Osteoblast (primary cell): ENCODE data around the gene GPR84. TPM values are rescaled to one million over a fixed set of nuclear protein-coding genes. Genes with fewer than 3 reads are reported as not detected.

ENCODE experiments used
- DNase-seq: peaks from one replicate; pipeline ENCODE4 v3.0.0; 2011; ENCODE audit warnings: low spot score, mixed read lengths; ENCODE audit not compliant: insufficient read length; ENCODE audit errors: missing footprints
- H2AFZ ChIP-seq: 2 replicates; pipeline ENCODE4 v1.6.0; 2011; ENCODE audit warnings: mild to moderate bottlenecking, low read length
- H3K27ac ChIP-seq: 2 replicates; pipeline ENCODE4 v1.5.1; 2011; ENCODE audit warnings: mild to moderate bottlenecking, low read depth, low read length, moderate library complexity
- H3K27me3 ChIP-seq: 2 replicates; pipeline ENCODE4 v1.6.0; 2012; ENCODE audit warnings: mild to moderate bottlenecking, control low read depth, inconsistent platforms, low read length, moderate library complexity; ENCODE audit not compliant: insufficient read depth
- H3K36me3 ChIP-seq: 2 replicates; pipeline ENCODE4 v1.5.1; 2011; ENCODE audit warnings: mild to moderate bottlenecking, low read length, control low read depth, moderate library complexity; ENCODE audit not compliant: insufficient read depth
- H3K4me1 ChIP-seq: 2 replicates; pipeline ENCODE4 v1.5.1; 2011; ENCODE audit warnings: mild to moderate bottlenecking, low read length, control low read depth, moderate library complexity; ENCODE audit not compliant: insufficient read depth
- H3K4me2 ChIP-seq: 2 replicates; pipeline ENCODE4 v1.6.0; 2011; ENCODE audit warnings: mild to moderate bottlenecking, low read length; ENCODE audit not compliant: insufficient read depth
- H3K4me3 ChIP-seq: fragments of 200-600 bp; sonication (generic); 3 replicates; pipeline ENCODE4 v1.5.1; 2012; ENCODE audit warnings: mild to moderate bottlenecking, low read length, inconsistent platforms; ENCODE audit not compliant: insufficient read depth
- H3K79me2 ChIP-seq: 2 replicates; pipeline ENCODE4 v1.6.0; 2012; ENCODE audit warnings: mild to moderate bottlenecking, low read length, control low read depth, inconsistent platforms; ENCODE audit not compliant: insufficient read depth
- H3K9me3 ChIP-seq: 2 replicates; pipeline ENCODE4 v1.5.1; 2011; ENCODE audit warnings: low read depth, low read length, control low read depth
- H4K20me1 ChIP-seq: 2 replicates; pipeline ENCODE4 v1.6.0; 2012; ENCODE audit warnings: mild to moderate bottlenecking, low read length, control low read depth; ENCODE audit not compliant: insufficient read depth
- total RNA-seq: library from RNA; depleted of rRNA; stranded (reverse); fragments of >200 nt; gene quantifications from 2 replicates; pipeline ENCODE4 v1.2.3, GENCODE V29; 2012
- TF ChIP-seq, protein P1 (sequence below): IDR thresholded peaks from 2 replicates; pipeline ENCODE4 v1.5.1; 2011; ENCODE audit warnings: mild to moderate bottlenecking, low read depth, low read length, moderate library complexity; ENCODE audit errors: extremely low read depth

GPR84 gene
- total RNA-seq, 1 donor: 0.36 TPM

DNA sequence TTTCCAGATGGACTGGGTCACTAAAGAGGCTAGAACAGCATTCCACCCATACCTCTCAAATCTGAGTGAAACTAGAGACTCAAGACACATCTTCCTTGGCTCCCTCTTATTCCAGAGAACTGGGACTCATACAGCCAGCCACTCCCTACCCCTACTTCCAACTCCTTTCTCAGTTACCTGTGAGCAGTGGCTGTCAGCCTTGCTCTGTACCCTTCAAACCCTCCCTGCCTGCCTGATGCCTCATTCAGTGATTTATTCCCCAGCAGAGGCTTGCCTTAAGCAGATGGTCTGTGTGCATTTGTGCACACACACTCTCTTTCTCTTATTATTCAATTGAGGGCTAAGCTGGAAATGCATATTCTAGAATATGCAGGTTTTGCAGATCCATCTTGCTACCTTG is 14.6 kb downstream of the GPR84 start:
- H3K27me3 ChIP-seq: no peaks in the 10 kb centered on the region
- peaks cover 4% of the 10 kb centered on the region for H4K20me1 ChIP-seq
- H3K4me3 ChIP-seq: no peak overlapping the region
- H3K36me3 ChIP-seq: peaks cover 59% of the 10 kb centered on the region
- no peaks in the 10 kb centered on the region for H3K79me2 ChIP-seq
- DNase-seq: no peak
- H3K9me3 ChIP-seq: no peaks in the 10 kb centered on the region
- no peak overlapping the region for H3K4me2 ChIP-seq
- no peak overlapping the region for H3K27ac ChIP-seq
- peaks cover 18% of the 10 kb centered on the region for H3K4me1 ChIP-seq
- TF ChIP-seq, protein P1, sequence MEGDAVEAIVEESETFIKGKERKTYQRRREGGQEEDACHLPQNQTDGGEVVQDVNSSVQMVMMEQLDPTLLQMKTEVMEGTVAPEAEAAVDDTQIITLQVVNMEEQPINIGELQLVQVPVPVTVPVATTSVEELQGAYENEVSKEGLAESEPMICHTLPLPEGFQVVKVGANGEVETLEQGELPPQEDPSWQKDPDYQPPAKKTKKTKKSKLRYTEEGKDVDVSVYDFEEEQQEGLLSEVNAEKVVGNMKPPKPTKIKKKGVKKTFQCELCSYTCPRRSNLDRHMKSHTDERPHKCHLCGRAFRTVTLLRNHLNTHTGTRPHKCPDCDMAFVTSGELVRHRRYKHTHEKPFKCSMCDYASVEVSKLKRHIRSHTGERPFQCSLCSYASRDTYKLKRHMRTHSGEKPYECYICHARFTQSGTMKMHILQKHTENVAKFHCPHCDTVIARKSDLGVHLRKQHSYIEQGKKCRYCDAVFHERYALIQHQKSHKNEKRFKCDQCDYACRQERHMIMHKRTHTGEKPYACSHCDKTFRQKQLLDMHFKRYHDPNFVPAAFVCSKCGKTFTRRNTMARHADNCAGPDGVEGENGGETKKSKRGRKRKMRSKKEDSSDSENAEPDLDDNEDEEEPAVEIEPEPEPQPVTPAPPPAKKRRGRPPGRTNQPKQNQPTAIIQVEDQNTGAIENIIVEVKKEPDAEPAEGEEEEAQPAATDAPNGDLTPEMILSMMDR: no peak
- H2AFZ ChIP-seq: no peak overlapping the region

DNA sequence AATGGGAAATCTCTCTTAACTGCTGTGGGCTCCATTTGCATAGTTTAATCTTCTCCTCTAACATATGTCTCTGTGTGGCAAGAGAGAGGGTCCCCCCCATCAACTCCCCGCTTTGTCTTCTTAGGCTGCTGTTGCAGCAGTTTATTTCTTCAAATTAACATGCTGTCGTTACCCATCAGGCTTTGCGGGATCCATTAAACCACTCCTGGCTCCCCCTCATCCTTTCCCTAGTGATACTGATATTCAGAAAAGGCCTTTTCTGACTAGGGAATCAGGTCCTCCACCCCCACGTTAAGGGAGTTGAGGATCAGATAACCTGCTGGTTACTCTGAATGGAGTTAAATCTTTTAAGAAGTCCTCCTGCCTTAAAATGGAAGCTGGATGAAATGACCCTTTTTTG is 15.2 kb downstream of the GPR84 start:
- Histone ChIP-seq H3K27ac (no peak overlapping the region), H2AFZ (no peak overlapping the region), H3K9me3 (no peaks in the 10 kb centered on the region), H3K79me2 (no peaks in the 10 kb centered on the region), H3K27me3 (no peaks in the 10 kb centered on the region), H3K4me1 (peaks cover 18% of the 10 kb centered on the region), H4K20me1 (peaks cover 4% of the 10 kb centered on the region), H3K36me3 (peaks cover 61% of the 10 kb centered on the region), H3K4me2 (no peak overlapping the region), H3K4me3 (no peak overlapping the region)
- no peak for DNase-seq
- TF ChIP-seq, protein P1: no peak

DNA sequence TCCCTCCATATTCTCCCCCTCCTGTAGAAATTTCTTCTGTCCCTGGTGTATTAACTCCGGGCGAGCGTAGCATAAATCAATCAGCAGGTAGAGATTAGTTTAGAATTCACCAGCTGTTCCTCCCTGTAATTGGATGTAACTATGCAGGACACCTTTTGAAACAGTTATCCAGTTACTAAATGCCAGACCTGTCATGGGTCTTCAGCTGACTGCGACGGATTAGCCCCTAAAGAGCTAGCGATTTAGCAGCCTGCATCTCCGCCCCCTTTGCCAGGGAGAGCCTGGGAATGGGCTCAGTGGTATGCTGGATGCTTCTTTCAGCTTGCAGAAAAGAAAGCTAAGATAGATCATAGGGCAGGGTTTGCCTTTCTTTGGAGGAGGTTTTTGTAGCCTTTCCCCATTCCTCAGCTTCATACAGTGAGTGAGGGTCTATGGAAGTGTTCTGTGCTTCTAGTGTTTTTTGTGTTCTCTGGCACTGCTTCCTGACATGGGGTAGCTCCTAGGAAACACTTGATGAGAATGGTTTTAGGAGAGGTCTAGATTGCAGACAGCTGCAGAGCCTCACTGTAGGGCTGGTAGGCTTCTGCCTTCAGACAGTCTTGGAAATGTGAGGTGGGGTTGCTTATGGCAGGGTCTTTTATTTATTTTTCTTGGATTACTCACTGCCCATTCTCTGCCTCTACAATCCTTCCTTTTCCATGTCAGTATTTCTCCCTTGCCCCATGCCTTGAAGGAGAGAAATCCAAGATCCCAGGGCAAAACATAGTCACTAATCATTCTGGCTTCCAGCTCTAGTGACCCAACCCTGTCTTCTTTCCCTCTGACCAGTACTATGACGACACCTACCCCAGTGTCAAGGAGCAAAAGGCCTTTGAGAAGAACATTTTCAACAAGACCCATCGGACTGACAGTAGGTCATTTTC is 22.6 kb downstream of the GPR84 start:
- Histone ChIP-seq H2AFZ (no peak overlapping the region), H3K4me1 (peaks cover 34% of the 10 kb centered on the region), H4K20me1 (peaks cover 33% of the 10 kb centered on the region), H3K4me2 (no peak overlapping the region), H3K27me3 (no peaks in the 10 kb centered on the region), H3K79me2 (peaks cover 52% of the 10 kb centered on the region), H3K4me3 (no peak overlapping the region), H3K36me3 (peaks cover 55% of the 10 kb centered on the region), H3K27ac (no peak overlapping the region), H3K9me3 (no peaks in the 10 kb centered on the region)
- TF ChIP-seq, protein P1: no peak
- no peak for DNase-seq

DNA sequence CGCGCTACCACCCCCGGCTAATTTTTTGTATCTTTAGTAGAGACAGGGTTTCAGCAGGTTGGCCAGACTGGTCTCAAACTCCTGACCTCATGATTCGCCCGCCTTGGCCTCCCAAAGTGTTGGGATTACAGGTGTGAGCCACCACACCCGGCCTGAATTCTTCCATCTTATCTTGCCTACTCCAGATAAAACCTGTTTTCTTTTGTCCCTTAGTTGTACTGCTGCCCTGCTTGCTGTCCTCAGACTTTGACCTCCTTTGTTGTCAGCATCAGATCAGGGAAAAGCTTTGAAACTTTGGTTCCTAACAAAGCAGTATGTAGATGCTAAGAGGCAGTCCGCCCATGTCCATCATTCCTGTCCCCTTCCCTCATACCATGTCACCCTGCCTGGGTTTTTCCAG is 23.4 kb downstream of the GPR84 start:
- TF ChIP-seq, protein P1: no peak
- Histone ChIP-seq H3K4me2 (no peak overlapping the region), H3K4me1 (peaks cover 34% of the 10 kb centered on the region), H2AFZ (no peak overlapping the region), H3K4me3 (no peak overlapping the region), H3K27me3 (no peaks in the 10 kb centered on the region), H3K36me3 (peaks cover 54% of the 10 kb centered on the region), H4K20me1 (peaks cover 33% of the 10 kb centered on the region), H3K9me3 (no peaks in the 10 kb centered on the region), H3K79me2 (peaks cover 55% of the 10 kb centered on the region), H3K27ac (no peak overlapping the region)
- DNase-seq: no peak
